Epithelial cell of proximal tubule (primary cell): ENCODE measurements around the gene TOMT. TPM values are rescaled to one million over a fixed set of nuclear protein-coding genes. Genes with fewer than 3 reads are reported as not detected.

Experiments
- DNase-seq: peaks from one replicate; pipeline ENCODE4 v3.0.0-alpha.2; 2011; ENCODE audit warnings: low read depth
- H3K4me3 ChIP-seq: 2 replicates; pipeline ENCODE4 v1.5.1; 2011; ENCODE audit warnings: low read depth, mild to moderate bottlenecking, low read length
- total RNA-seq: library from RNA; depleted of rRNA; stranded (reverse); fragments of >200 nt; gene quantifications from 2 replicates; pipeline ENCODE4 v1.2.3, GENCODE V29; 2015
- TF ChIP-seq, protein P1 (sequence below): conservative IDR thresholded peaks from 2 replicates; pipeline ENCODE4 v1.5.1; 2012; ENCODE audit warnings: low read depth, mild to moderate bottlenecking, low read length

The TOMT gene, protein sequence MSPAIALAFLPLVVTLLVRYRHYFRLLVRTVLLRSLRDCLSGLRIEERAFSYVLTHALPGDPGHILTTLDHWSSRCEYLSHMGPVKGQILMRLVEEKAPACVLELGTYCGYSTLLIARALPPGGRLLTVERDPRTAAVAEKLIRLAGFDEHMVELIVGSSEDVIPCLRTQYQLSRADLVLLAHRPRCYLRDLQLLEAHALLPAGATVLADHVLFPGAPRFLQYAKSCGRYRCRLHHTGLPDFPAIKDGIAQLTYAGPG
- total RNA-seq: not detected in 2 replicates

DNA sequence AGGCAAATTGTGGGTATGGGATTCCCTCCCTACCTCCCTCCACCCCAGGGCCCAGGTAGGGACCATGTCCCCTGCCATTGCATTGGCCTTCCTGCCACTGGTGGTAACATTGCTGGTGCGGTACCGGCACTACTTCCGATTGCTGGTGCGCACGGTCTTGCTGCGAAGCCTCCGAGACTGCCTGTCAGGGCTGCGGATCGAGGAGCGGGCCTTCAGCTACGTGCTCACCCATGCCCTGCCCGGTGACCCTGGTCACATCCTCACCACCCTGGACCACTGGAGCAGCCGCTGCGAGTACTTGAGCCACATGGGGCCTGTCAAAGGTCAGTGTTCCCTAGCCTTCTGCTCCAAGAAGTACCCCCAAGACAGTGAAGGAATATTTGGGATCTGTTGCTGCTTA, at the start of gene TOMT:
TSS of gene TOMT (plus strand) at position 37 of the 400 bp plus-strand sequence. CDS start at position 65, 28 bp downstream.
- TF ChIP-seq, protein P1, sequence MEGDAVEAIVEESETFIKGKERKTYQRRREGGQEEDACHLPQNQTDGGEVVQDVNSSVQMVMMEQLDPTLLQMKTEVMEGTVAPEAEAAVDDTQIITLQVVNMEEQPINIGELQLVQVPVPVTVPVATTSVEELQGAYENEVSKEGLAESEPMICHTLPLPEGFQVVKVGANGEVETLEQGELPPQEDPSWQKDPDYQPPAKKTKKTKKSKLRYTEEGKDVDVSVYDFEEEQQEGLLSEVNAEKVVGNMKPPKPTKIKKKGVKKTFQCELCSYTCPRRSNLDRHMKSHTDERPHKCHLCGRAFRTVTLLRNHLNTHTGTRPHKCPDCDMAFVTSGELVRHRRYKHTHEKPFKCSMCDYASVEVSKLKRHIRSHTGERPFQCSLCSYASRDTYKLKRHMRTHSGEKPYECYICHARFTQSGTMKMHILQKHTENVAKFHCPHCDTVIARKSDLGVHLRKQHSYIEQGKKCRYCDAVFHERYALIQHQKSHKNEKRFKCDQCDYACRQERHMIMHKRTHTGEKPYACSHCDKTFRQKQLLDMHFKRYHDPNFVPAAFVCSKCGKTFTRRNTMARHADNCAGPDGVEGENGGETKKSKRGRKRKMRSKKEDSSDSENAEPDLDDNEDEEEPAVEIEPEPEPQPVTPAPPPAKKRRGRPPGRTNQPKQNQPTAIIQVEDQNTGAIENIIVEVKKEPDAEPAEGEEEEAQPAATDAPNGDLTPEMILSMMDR: no peak
- DNase-seq: no peak
- H3K4me3 ChIP-seq: no peak within 1 kb of the TSS

DNA sequence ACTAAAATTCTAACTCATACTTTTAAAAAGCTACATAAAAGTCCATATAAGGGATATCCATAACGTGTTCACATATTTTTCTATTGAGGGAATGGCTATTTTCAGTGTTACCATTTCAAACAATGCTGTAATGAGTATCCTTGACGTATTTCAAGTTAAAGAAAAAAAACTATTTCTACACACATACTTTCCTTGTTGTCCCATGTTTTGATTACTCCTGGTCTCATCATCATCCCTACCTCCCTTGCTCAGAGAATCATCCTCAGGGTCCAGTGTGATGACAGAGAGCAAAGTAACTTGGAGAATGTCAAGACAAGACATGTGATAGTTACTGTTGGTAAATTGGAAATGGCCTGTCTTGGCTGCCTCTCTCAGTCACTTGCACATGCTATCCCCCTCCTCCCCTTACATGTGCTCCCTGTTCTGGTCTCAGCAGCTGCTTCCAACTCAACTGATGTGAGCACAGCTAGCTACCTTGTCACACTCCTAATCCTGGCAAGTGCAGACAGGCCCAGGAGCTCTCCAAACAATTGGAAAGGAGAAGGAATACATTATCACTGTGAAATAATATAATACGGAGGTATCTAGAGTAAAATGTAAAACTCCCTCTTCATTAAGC, 47.2 kb upstream of the TOMT start:
- H3K4me3 ChIP-seq: no peak overlapping the region
- TF ChIP-seq, protein P1: no peak
- no peak for DNase-seq

DNA sequence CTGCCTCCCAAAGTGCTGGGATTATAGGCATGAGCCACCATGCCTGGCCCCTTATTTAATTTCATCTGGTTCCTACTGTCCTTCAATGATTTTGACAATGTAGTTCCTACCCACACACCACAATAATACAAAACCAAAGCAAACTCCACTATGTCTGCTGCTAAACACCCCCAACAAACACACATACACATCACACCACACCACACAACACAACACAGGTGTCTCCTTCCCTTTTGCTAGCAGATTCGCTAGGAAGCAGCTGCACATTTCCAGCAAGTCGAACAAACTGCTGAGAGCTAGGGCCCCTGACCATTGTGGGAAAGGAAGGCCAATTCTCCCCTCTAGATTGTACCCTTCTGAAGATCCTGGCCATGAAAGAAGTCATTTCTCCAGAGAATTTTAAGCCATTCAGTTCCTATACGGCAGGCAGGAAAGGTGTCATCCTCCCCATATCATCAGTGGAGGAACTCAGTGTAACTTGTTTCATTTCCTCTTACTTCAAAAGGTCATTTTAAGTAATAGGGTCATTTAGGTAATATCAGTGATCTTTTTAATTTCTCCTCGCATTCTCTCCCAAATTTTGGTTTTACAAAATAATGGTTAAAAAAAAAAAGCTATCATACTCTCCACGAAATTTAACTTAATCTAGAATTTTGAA, 43.9 kb upstream of the TOMT start:
- no peak for DNase-seq
- H3K4me3 ChIP-seq: no peak overlapping the region
- TF ChIP-seq, protein P1: no peak

DNA sequence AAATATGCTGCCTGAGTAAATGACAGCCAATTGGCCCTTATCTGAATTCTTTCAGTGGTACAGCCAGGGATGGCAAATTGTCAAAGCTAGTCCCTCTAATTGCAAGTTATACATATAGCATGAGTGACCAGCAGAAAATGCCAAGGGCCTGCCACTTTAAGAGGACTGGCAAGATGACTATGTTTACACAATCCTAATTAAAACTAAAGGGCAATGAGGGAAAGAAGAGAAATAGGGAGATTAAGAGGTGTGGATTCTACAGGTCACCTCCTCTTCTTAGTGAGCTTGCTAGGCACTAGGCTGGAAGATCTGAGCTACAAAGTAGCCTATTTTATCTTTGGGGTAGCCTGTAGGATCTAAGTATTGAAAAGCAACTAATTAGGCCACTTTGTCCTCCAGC, 38.9 kb upstream of the TOMT start:
- no peak for DNase-seq
- TF ChIP-seq, protein P1: no peak
- H3K4me3 ChIP-seq: peak overlapping the region; percentile 2

DNA sequence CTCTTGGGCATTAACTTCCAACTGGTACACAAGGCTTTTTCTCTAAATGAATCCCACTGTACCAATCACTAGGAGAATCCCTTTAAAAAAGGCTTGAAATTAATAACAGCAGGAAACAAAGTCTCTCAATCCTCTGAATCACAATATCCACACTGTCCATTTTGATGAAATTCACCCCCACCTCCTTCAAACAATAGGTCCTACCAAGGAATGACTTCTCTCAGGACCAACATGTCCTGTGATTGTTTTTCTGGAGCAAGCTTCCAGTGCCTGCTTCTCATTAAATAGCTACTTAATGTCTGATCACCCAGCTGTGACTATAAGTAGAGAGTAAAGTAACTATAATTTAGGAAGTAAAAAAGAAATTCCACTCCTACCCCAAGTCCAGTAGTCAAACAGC, 38.5 kb upstream of the TOMT start:
- TF ChIP-seq, protein P1: no peak
- no peak for DNase-seq
- peak overlapping the region; percentile 2 for H3K4me3 ChIP-seq

DNA sequence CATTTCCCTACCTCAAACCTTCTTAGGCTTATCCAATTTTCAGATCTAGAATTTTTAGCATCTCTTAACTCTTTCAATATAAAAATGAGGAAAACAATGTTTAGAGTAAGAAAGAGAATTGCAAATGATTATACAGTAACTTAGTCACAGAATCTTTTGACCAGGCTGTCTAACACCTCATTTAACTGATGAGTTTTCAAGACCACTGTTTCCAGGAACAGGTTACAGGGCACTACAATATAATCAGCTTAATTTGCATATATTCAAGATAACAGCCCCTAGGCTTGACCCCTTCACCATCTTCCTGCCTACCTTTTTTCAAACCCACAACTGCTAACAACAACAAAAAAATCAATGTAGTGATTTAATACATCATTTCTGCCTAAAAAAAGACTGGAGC, 38.0 kb upstream of the TOMT start:
- H3K4me3 ChIP-seq: no peak overlapping the region
- DNase-seq: no peak
- TF ChIP-seq, protein P1: no peak
